ENCODE measurements around the gene FBXO42.

- TF ChIP-seq CTCF (IDR thresholded peaks at IDR 0.05) = no peak
- TF ChIP-seq POLR2A (IDR thresholded peaks at IDR 0.05) = no peak
Observed at GRCh38 chr1:16237343-16237830, 114.9 kb downstream of the FBXO42 start.
